Erythroblast (primary cell): ENCODE results near the gene AP2A2.

Source experiments
- GATA1 ChIP-seq: IDR thresholded peaks from 2 replicates; pipeline ENCODE4 v1.6.1; 2011; ENCODE audit warnings: low read depth, mild to moderate bottlenecking, control low read depth, low read length, moderate library complexity
- POLR2A ChIP-seq: IDR thresholded peaks from 2 replicates; pipeline ENCODE4 v1.6.1; 2011; ENCODE audit warnings: mild to moderate bottlenecking, low read length

DNA sequence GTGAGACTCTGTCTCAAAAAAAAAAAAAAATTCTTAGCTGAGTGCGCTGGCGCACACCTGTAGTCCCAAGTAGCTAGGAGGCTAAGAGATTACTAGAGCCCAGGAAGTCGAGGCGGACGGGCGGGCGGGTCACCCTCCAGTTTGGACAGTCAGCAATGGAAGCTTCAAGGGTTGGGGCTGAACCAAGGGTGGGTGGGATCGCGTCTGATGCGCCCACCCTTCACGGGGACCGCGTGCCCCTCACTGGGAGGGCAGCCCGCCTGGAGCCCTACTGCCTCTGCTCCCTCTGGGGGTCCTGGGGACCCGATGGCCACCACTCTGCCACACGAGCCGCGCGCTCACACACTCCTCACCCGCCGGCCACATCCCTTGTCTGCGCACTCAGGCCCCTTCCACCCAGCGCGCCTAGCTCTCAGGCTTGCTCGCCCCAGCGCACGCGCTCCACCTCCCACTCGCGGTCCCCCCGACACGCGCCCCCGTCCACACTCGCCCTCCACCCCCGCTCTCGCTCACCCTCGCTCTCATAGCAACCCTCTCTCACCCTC, 15.6 kb upstream of the AP2A2 start:
- no peak for TF ChIP-seq POLR2A
- TF ChIP-seq GATA1: no peak
